H9 (cell line): ENCODE data around the gene IL1RL2. TPM values are rescaled to one million over a fixed set of nuclear protein-coding genes. Genes with fewer than 3 reads are reported as not detected.

Experiments used
- DNase-seq: peaks from one replicate; pipeline ENCODE4 v3.0.0-alpha.2; 2017
- H2AFZ ChIP-seq: one replicate; pipeline ENCODE4 v1.6.1; 2013; ENCODE audit warnings: mild to moderate bottlenecking, low read length, control low read depth, moderate library complexity
- H2AK5ac ChIP-seq: 2 replicates; pipeline ENCODE4 v1.6.1; 2013; ENCODE audit warnings: low read length, control low read depth, mixed read lengths; ENCODE audit not compliant: insufficient read length
- H2BK120ac ChIP-seq: one replicate; pipeline ENCODE4 v1.6.1; 2013; ENCODE audit warnings: low read depth, mild to moderate bottlenecking, low read length, control low read depth, inconsistent platforms; ENCODE audit not compliant: poor library complexity, severe bottlenecking
- H2BK12ac ChIP-seq: 2 replicates; pipeline ENCODE4 v1.6.1; 2013; ENCODE audit warnings: low read length, control low read depth, mixed read lengths, low read depth; ENCODE audit not compliant: insufficient read length
- H2BK15ac ChIP-seq: 2 replicates; pipeline ENCODE4 v1.6.1; 2013; ENCODE audit warnings: low read depth, low read length, control low read depth
- H2BK20ac ChIP-seq: one replicate; pipeline ENCODE4 v1.6.1; 2013; ENCODE audit warnings: low read depth, mild to moderate bottlenecking, low read length, control low read depth, inconsistent platforms; ENCODE audit not compliant: poor library complexity, severe bottlenecking
- H2BK5ac ChIP-seq: 2 replicates; pipeline ENCODE4 v1.6.1; 2013; ENCODE audit warnings: low read length, control low read depth, mixed read lengths; ENCODE audit not compliant: insufficient read length
- H3K14ac ChIP-seq: 2 replicates; pipeline ENCODE4 v1.6.1; 2013; ENCODE audit warnings: low read length, control low read depth; ENCODE audit not compliant: insufficient read depth
- H3K18ac ChIP-seq: 2 replicates; pipeline ENCODE4 v1.6.1; 2013; ENCODE audit warnings: low read depth, mild to moderate bottlenecking, mixed read lengths, low read length, control low read depth; ENCODE audit not compliant: insufficient read length
- H3K23ac ChIP-seq: 2 replicates; pipeline ENCODE4 v1.6.1; 2013; ENCODE audit warnings: low read length, control low read depth, mixed read lengths, low read depth; ENCODE audit not compliant: insufficient read length
- H3K23me2 ChIP-seq: 2 replicates; pipeline ENCODE4 v1.6.1; 2013; ENCODE audit warnings: low read depth, mild to moderate bottlenecking, mixed read lengths, low read length, control low read depth; ENCODE audit not compliant: insufficient read length, poor library complexity, severe bottlenecking
- H3K27ac ChIP-seq: 2 replicates; pipeline ENCODE4 v1.5.1; 2013; ENCODE audit warnings: low read length, control low read depth, mixed read lengths, low read depth; ENCODE audit not compliant: insufficient read length
- H3K27me3 ChIP-seq: 2 replicates; pipeline ENCODE4 v1.6.1; 2013; ENCODE audit warnings: low read length, control low read depth, inconsistent platforms; ENCODE audit not compliant: insufficient read depth
- H3K4ac ChIP-seq: 2 replicates; pipeline ENCODE4 v1.6.1; 2013; ENCODE audit warnings: low read depth, mild to moderate bottlenecking, control low read depth, inconsistent platforms, low read length, moderate library complexity
- H3K4me1 ChIP-seq: 2 replicates; pipeline ENCODE4 v1.6.1; 2013; ENCODE audit warnings: low read length, control low read depth, inconsistent platforms; ENCODE audit not compliant: insufficient read depth
- H3K4me2 ChIP-seq: 2 replicates; pipeline ENCODE4 v1.6.1; 2013; ENCODE audit warnings: low read length, control low read depth, mixed read lengths; ENCODE audit not compliant: insufficient read length, insufficient read depth
- H3K56ac ChIP-seq: 2 replicates; pipeline ENCODE4 v1.6.1; 2013; ENCODE audit warnings: low read depth, mild to moderate bottlenecking, mixed read lengths, low read length, control low read depth; ENCODE audit not compliant: insufficient read length
- H3K79me1 ChIP-seq: 2 replicates; pipeline ENCODE4 v1.6.1; 2013; ENCODE audit warnings: low read depth, mild to moderate bottlenecking, moderate library complexity, low read length, control low read depth, inconsistent platforms; ENCODE audit not compliant: insufficient read depth, poor library complexity, severe bottlenecking
- H3K79me2 ChIP-seq: 2 replicates; pipeline ENCODE4 v1.6.1; 2013; ENCODE audit warnings: low read length, control low read depth, inconsistent platforms; ENCODE audit not compliant: insufficient read depth
- H3K9ac ChIP-seq: 2 replicates; pipeline ENCODE4 v1.6.1; 2013; ENCODE audit warnings: low read length, control low read depth, mixed read lengths; ENCODE audit not compliant: insufficient read length; ENCODE audit errors: extremely low read depth
- H3K9me3 ChIP-seq: one replicate; pipeline ENCODE4 v1.6.1; 2013; ENCODE audit warnings: low read depth, low read length, inconsistent platforms; ENCODE audit not compliant: control insufficient read depth
- H3T11ph ChIP-seq: one replicate; pipeline ENCODE4 v1.6.1; 2013; ENCODE audit warnings: mild to moderate bottlenecking, low read length, control low read depth, inconsistent platforms
- H4K20me1 ChIP-seq: one replicate; pipeline ENCODE4 v1.6.1; 2013; ENCODE audit not compliant: control insufficient read depth, insufficient read length, insufficient read depth
- H4K5ac ChIP-seq: 2 replicates; pipeline ENCODE4 v1.6.1; 2013; ENCODE audit warnings: low read depth, mild to moderate bottlenecking, mixed read lengths, low read length, control low read depth; ENCODE audit not compliant: insufficient read length
- H4K8ac ChIP-seq: replicated peaks from 2 replicates; pipeline ENCODE4 v1.6.1; 2013; ENCODE audit warnings: low read length, control low read depth, mixed read lengths, low read depth; ENCODE audit not compliant: insufficient read length
- H4K91ac ChIP-seq: 2 replicates; pipeline ENCODE4 v1.6.1; 2013; ENCODE audit warnings: low read depth, mild to moderate bottlenecking, moderate library complexity, mixed read lengths, low read length, control low read depth; ENCODE audit not compliant: insufficient read length
- H3K27ac Mint-ChIP-seq, 3 experiments: 2 replicates in 2 of 3; 3 replicates in 1 of 3; pipeline ENCODE4 v1.8.0; 2020 to 2021; ENCODE audit warnings: mixed read lengths in 3 of 3, mild to moderate bottlenecking in 1 of 3, moderate library complexity in 1 of 3
- H3K27me3 Mint-ChIP-seq: 2 replicates; pipeline ENCODE4 v1.8.0; 2021; ENCODE audit warnings: low read depth, mild to moderate bottlenecking, moderate library complexity, mixed read lengths
- H3K36me3 Mint-ChIP-seq, 3 experiments: 2 replicates in 2 of 3; 3 replicates in 1 of 3; pipeline ENCODE4 v1.8.0; 2020 to 2021; ENCODE audit warnings: low read depth in 3 of 3, mixed read lengths in 3 of 3; ENCODE audit not compliant: insufficient read depth in 1 of 3
- H3K4me1 Mint-ChIP-seq, 2 experiments: 2 replicates each; pipeline ENCODE4 v1.8.0; 2020; ENCODE audit warnings: mixed read lengths in 2 of 2
- H3K4me3 Mint-ChIP-seq, 2 experiments: 2 replicates in 1 of 2; 3 replicates in 1 of 2; pipeline ENCODE4 v1.8.0; 2020 to 2021; ENCODE audit warnings: mild to moderate bottlenecking in 2 of 2, mixed read lengths in 2 of 2, moderate library complexity in 1 of 2
- H3K9me3 Mint-ChIP-seq, 2 experiments: 2 replicates in 1 of 2; 3 replicates in 1 of 2; pipeline ENCODE4 v1.8.0; 2020; ENCODE audit warnings: mild to moderate bottlenecking in 2 of 2, mixed read lengths in 2 of 2, moderate library complexity in 1 of 2
- CTCF ChIP-seq: fragments of 200-600 bp; sonication (generic); conservative IDR thresholded peaks from 3 replicates; pipeline ENCODE4 v1.8.0; 2021; ENCODE audit warnings: antibody characterized with exemption, mild to moderate bottlenecking
- total RNA-seq: library from RNA; stranded (reverse); gene quantifications from 2 replicates; pipeline ENCODE4 v1.2.1, GENCODE V29; 2021

The IL1RL2 gene
- total RNA-seq, 1 experiment from 2014 or later = not detected

GRCh38 chr2:102158011-102158755, 28.6 kb upstream of the IL1RL2 start:
- H3K36me3 Mint-ChIP-seq = no peaks in the 10 kb centered on the region
- Histone ChIP-seq H3K4ac (no peak overlapping the region), H2BK12ac (no peak overlapping the region), H2AK5ac (no peak overlapping the region), H3K79me2 (no peaks in the 10 kb centered on the region), H3K4me1 (no peaks in the 10 kb centered on the region), H3K56ac (no peak overlapping the region), H4K91ac (no peak overlapping the region), H3K4me2 (no peak overlapping the region), H2BK5ac (no peak overlapping the region), H2AFZ (no peak overlapping the region), H2BK20ac (no peak overlapping the region), H4K8ac (no peak overlapping the region), H3T11ph (no peak overlapping the region), H4K20me1 (no peaks in the 10 kb centered on the region), H3K23me2 (no peaks in the 10 kb centered on the region), H3K18ac (no peak overlapping the region), H3K79me1 (no peaks in the 10 kb centered on the region), H3K9me3 (no peaks in the 10 kb centered on the region), H2BK120ac (no peak overlapping the region), H3K14ac (no peak overlapping the region), H4K5ac (no peak overlapping the region), H3K27me3 (no peaks in the 10 kb centered on the region), H3K9ac (no peak overlapping the region), H3K23ac (no peak overlapping the region), H3K27ac (no peak overlapping the region), H2BK15ac (no peak overlapping the region)
- H3K9me3 Mint-ChIP-seq = no peaks in the 10 kb centered on the region
- peaks cover 4% of the 10 kb centered on the region in 2 experiments; a peak in 3 of 4 replicates for H3K4me1 Mint-ChIP-seq
- no peaks in the 10 kb centered on the region for H3K27me3 Mint-ChIP-seq
- DNase-seq = no peak
- no peak for TF ChIP-seq CTCF
- no peak overlapping the region for H3K4me3 Mint-ChIP-seq
- no peak overlapping the region for H3K27ac Mint-ChIP-seq
